GM11168 (cell line): ENCODE results near the gene USO1.
"Not testable (repeated sequence)": the region's sequence is repeated elsewhere in the genome, so short reads cannot be mapped to it uniquely, and the experiment has no call there.

Source experiments
- in situ Hi-C: fragments of 300-500 bp; cut with MboI; formaldehyde crosslinking; loops from one replicate; pipeline ENCODE4 v1.12.0; 2022; ENCODE audit warnings: low sequenced_read_pairs; ENCODE audit not compliant: unreplicated experiment

USO1 gene

GRCh38 chr4:75834095-75834771 lies 109.9 kb downstream of the USO1 start:
- in situ Hi-C loops = no loop called here

GRCh38 chr4:75834772-75835154 lies 110.4 kb downstream of the USO1 start:
- in situ Hi-C loops = no loop called here

GRCh38 chr4:75841641-75842520 lies 117.5 kb downstream of the USO1 start:
- in situ Hi-C loops = no loop called here

- in situ Hi-C loops = no loop called here
Observed at GRCh38 chr4:75843596-75843995, 119.2 kb downstream of the USO1 start.

- in situ Hi-C loops = no loop called here
Observed at GRCh38 chr4:75844151-75844662, 119.8 kb downstream of the USO1 start.

GRCh38 chr4:75845992-75846391 lies 121.6 kb downstream of the USO1 start:
- in situ Hi-C loops = no loop called here

- in situ Hi-C loops = not testable (repeated sequence)
Observed at GRCh38 chr4:75848171-75848760, 123.9 kb downstream of the USO1 start.

GRCh38 chr4:75848891-75849290 lies 124.5 kb downstream of the USO1 start:
- in situ Hi-C loops = no loop called here

- in situ Hi-C loops = no loop called here
Observed at GRCh38 chr4:75849461-75849860, 125.1 kb downstream of the USO1 start.

- in situ Hi-C loops = no loop called here
Observed at GRCh38 chr4:75858721-75859120, 134.3 kb downstream of the USO1 start.

GRCh38 chr4:75860606-75861005 lies 136.2 kb downstream of the USO1 start:
- in situ Hi-C loops = no loop called here
